GM12878 (cell line): ENCODE results near the gene CENPP.

Experiments used
- CHD2 ChIP-seq: IDR thresholded peaks from 2 replicates; pipeline ENCODE4 v1.6.1; 2011; ENCODE audit warnings: low read depth, low read length, improper control_type of control experiment, borderline replicate concordance
- CTCF ChIP-seq, 3 experiments: IDR thresholded peaks in 2 of 3; conservative IDR thresholded peaks in 1 of 3; 2 replicates each; pipeline ENCODE4 v1.5.1; 2011; ENCODE audit warnings: low read depth in 3 of 3, low read length in 3 of 3, mild to moderate bottlenecking in 3 of 3, control low read depth in 2 of 3, moderate library complexity in 2 of 3, inconsistent platforms in 1 of 3, mixed read lengths in 1 of 3; ENCODE audit not compliant: control insufficient read depth in 2 of 3, insufficient read depth in 1 of 3; ENCODE audit errors: extremely low read depth in 1 of 3
- ETV6 ChIP-seq, 2 experiments: fragments of 450-650 bp in 1 of 2; IDR thresholded peaks in 1 of 2; conservative IDR thresholded peaks in 1 of 2; 2 replicates each; pipeline ENCODE4 v1.6.1; 2014; ENCODE audit warnings: antibody characterized with exemption in 1 of 2, borderline replicate concordance in 1 of 2, low read depth in 1 of 2, mild to moderate bottlenecking in 1 of 2, moderate library complexity in 1 of 2
- POLR2AphosphoS2 ChIP-seq: IDR thresholded peaks from 2 replicates; pipeline ENCODE4 v1.6.1; 2011; ENCODE audit warnings: low read depth, mild to moderate bottlenecking, low read length, improper control_type of control experiment, moderate library complexity
- RAD21 ChIP-seq: IDR thresholded peaks from 2 replicates; pipeline ENCODE4 v1.6.1; 2011; ENCODE audit warnings: mild to moderate bottlenecking, low read depth, low read length, moderate library complexity; ENCODE audit not compliant: insufficient read depth
- RFX5 ChIP-seq: IDR thresholded peaks from 2 replicates; pipeline ENCODE4 v1.6.1; 2011; ENCODE audit warnings: low read depth, low read length, improper control_type of control experiment

DNA sequence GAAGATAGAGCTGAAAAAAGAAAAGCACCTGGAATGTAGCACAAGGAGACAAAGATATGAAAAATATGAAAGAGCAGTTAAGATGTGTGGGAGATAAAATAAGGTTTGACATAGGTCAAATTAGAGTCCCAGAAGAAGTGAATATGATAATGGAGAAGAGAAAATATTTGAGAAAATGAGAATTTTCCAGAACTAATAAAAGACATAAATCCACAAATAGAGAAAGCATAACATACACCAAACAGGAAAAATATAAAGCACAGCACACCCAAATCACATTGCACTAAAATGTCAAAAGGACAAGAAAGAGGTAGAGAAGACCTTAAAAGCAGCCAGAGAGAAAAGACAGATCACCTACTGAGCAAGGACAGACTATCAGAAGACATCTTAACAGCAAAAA is 300.7 kb downstream of the CENPP start:
- TF ChIP-seq RFX5, result no peak
- TF ChIP-seq CTCF (IDR thresholded peaks at IDR 0.05 in 2 of 3, conservative IDR thresholded peaks at IDR 0.05 in 1 of 3; ENCODE audit: control insufficient read depth in 2 of 3, extremely low read depth in 1 of 3, insufficient read depth in 1 of 3, low read depth in 3 of 3, low read length in 3 of 3), result no peak
- TF ChIP-seq CHD2, result no peak
- TF ChIP-seq POLR2AphosphoS2, result no peak
- no peak for TF ChIP-seq ETV6 (conservative IDR thresholded peaks at IDR 0.05 in 1 of 2, IDR thresholded peaks at IDR 0.05 in 1 of 2; ENCODE audit: borderline replicate concordance in 1 of 2, low read depth in 1 of 2)
- no peak for TF ChIP-seq RAD21
